Endothelial cell of umbilical vein (primary cell): Measurements from ENCODE around the gene QSER1. TPM values are rescaled to one million over a fixed set of nuclear protein-coding genes. Genes with fewer than 3 reads are reported as not detected.

ENCODE experiments used
- BruUV-seq: library from RNA; stranded (reverse); fragments of 400-500 nt; replicated peaks from 2 replicates; lab custom pipeline; 2021; lab: Mats Ljungman, UMichigan
- CTCF ChIA-PET: fragments of 300-600, 350-600 bp; sonication (Branson Sonifier 250); formaldehyde crosslinking; loops from one replicate; lab custom pipeline; 2021; ENCODE audit warnings: antibody characterized with exemption, inconsistent platforms; lab: Charles Lee
- POLR2A ChIA-PET: fragments of 300-600, 350-600 bp; sonication (Branson Sonifier 250); formaldehyde crosslinking; loops from one replicate; lab custom pipeline; 2021; ENCODE audit warnings: antibody characterized with exemption, inconsistent platforms; lab: Charles Lee
- DNase-seq: peaks from one replicate; pipeline ENCODE4 v3.0.0-alpha.2; 2011; ENCODE audit warnings: low read depth, low spot score
- FAIRE-seq: peaks from 2 replicates; lab custom pipeline; 2011; peaks lifted over from hg19 to GRCh38; lab: Jason Lieb, UNC
- H2AFZ ChIP-seq: 2 replicates; pipeline ENCODE4 v1.6.0; 2012; ENCODE audit warnings: low read depth, low read length, control low read depth, inconsistent platforms
- H3K27ac ChIP-seq: 2 replicates; pipeline ENCODE4 v1.5.1; 2011; ENCODE audit warnings: low read depth, mild to moderate bottlenecking, control low read depth, low read length, moderate library complexity; ENCODE audit not compliant: insufficient read depth
- H3K27me3 ChIP-seq, 2 experiments: 2 replicates each; pipeline versions ENCODE4 v1.6.0 to v1.6.1; 2011; ENCODE audit warnings: low read length in 2 of 2, mixed read lengths in 1 of 2; ENCODE audit not compliant: control insufficient read depth in 2 of 2, insufficient read depth in 2 of 2
- H3K36me3 ChIP-seq, 2 experiments: 2 replicates in 1 of 2; 3 replicates in 1 of 2; pipeline ENCODE4 v1.5.1; 2011; ENCODE audit warnings: low read length in 2 of 2, mild to moderate bottlenecking in 1 of 2, moderate library complexity in 1 of 2; ENCODE audit not compliant: control insufficient read depth in 2 of 2, insufficient read depth in 2 of 2; ENCODE audit errors: extremely low read depth in 1 of 2
- H3K4me1 ChIP-seq: 3 replicates; pipeline ENCODE4 v1.5.1; 2011; ENCODE audit warnings: mild to moderate bottlenecking, low read length; ENCODE audit not compliant: control insufficient read depth, insufficient read depth; ENCODE audit errors: extremely low read depth
- H3K4me2 ChIP-seq: 2 replicates; pipeline ENCODE4 v1.6.1; 2011; ENCODE audit warnings: low read length, control low read depth, mixed read lengths; ENCODE audit not compliant: insufficient read depth
- H3K4me3 ChIP-seq, 3 experiments: fragments of 200-600 bp in 1 of 3; sonication (generic), shearing (Covaris generic) in 1 of 3; replicated peaks in 1 of 3; 2 replicates each; pipeline ENCODE4 v1.5.1; 2011 to 2016; ENCODE audit warnings: control low read depth in 3 of 3, low read length in 3 of 3, mild to moderate bottlenecking in 2 of 3, inconsistent platforms in 1 of 3, low read depth in 1 of 3, moderate library complexity in 1 of 3; ENCODE audit not compliant: insufficient read depth in 1 of 3
- H3K79me2 ChIP-seq: 2 replicates; pipeline ENCODE4 v1.6.0; 2012; ENCODE audit warnings: low read length, inconsistent platforms; ENCODE audit not compliant: control insufficient read depth, insufficient read depth
- H3K9ac ChIP-seq: replicated peaks from 2 replicates; pipeline ENCODE3; 2011; ENCODE audit warnings: low read length, control low read depth; ENCODE audit not compliant: insufficient read depth; ENCODE audit errors: extremely low read depth
- H3K9me1 ChIP-seq: replicated peaks from 3 replicates; pipeline ENCODE4 v1.6.0; 2011; ENCODE audit warnings: mild to moderate bottlenecking, low read length; ENCODE audit not compliant: control insufficient read depth, insufficient read depth; ENCODE audit errors: extremely low read depth
- H3K9me3 ChIP-seq: replicated peaks from 2 replicates; pipeline ENCODE4 v1.5.1; 2012; ENCODE audit warnings: low read length, inconsistent platforms; ENCODE audit not compliant: control insufficient read depth, insufficient read depth
- H4K20me1 ChIP-seq: replicated peaks from 2 replicates; pipeline ENCODE3; 2011; ENCODE audit warnings: mild to moderate bottlenecking, low read length; ENCODE audit not compliant: control insufficient read depth, insufficient read depth; ENCODE audit errors: extremely low read depth
- EZH2 ChIP-seq: IDR thresholded peaks from 2 replicates; pipeline ENCODE4 v1.6.1; 2012; ENCODE audit warnings: borderline replicate concordance, low read depth, mild to moderate bottlenecking, moderate library complexity, low read length, inconsistent platforms; ENCODE audit not compliant: severe bottlenecking
- FOS ChIP-seq: IDR thresholded peaks from 2 replicates; pipeline ENCODE4 v1.6.1; 2011; ENCODE audit warnings: mild to moderate bottlenecking, low read length, moderate library complexity, borderline replicate concordance; ENCODE audit not compliant: insufficient read depth
- GATA2 ChIP-seq: IDR thresholded peaks from 2 replicates; pipeline ENCODE4 v1.7.0; 2011; ENCODE audit warnings: low read depth, mild to moderate bottlenecking, moderate library complexity, mixed read lengths, low read length; ENCODE audit not compliant: insufficient read length, insufficient read depth
- JUN ChIP-seq: IDR thresholded peaks from 2 replicates; pipeline ENCODE4 v1.6.1; 2011; ENCODE audit warnings: borderline replicate concordance, low read depth; ENCODE audit not compliant: insufficient read length, insufficient read depth
- MYC ChIP-seq: IDR thresholded peaks from one replicate; pipeline ENCODE4 v1.6.1; 2011; ENCODE audit warnings: mild to moderate bottlenecking, low read depth, low read length
- POLR2AphosphoS5 ChIP-seq: IDR thresholded peaks from 2 replicates; pipeline ENCODE4 v1.6.1; 2012; ENCODE audit warnings: low read depth, mild to moderate bottlenecking, control low read depth, low read length, moderate library complexity; ENCODE audit not compliant: insufficient read depth
- dilution Hi-C: fragments of 300-500 bp; cut with MboI; formaldehyde crosslinking; loops from one replicate; pipeline ENCODE4 v1.15.0; 2019; ENCODE audit warnings: low sequenced_read_pairs; ENCODE audit not compliant: extremely low pct_ligation_motif_present
- intact Hi-C: fragments of 100-400 bp; cut with micrococcal nuclease; formaldehyde crosslinking; loops from one replicate; pipeline ENCODE4 v1.10.0; 2022
- polyA plus RNA-seq, 4 experiments: library from polyadenylated mRNA; depleted of rRNA in 3 of 4; stranded (reverse) in 3 of 4; unstranded in 1 of 4; fragments of >200 nt; gene quantifications; 2 replicates each; pipeline versions ENCODE4 v1.2.1 to v1.2.3, GENCODE V29; 2011 to 2012; ENCODE audit warnings: missing spikeins in 1 of 4
- total RNA-seq: library from RNA; stranded (reverse); gene quantifications from 2 replicates; pipeline ENCODE4 v1.2.3, GENCODE V29; 2021
- TF ChIP-seq, protein P1 (sequence below): IDR thresholded peaks from 2 replicates; pipeline ENCODE4 v1.6.1; 2011; ENCODE audit not compliant: insufficient read depth, insufficient read length
- TF ChIP-seq, protein P2 (sequence below), 2 donors: IDR thresholded peaks; 1 replicate in 1 of 2; 2 replicates in 1 of 2; pipeline ENCODE4 v1.5.1; 2011; ENCODE audit warnings: low read length in 2 of 2, mild to moderate bottlenecking in 2 of 2, moderate library complexity in 2 of 2, control low read depth in 1 of 2, inconsistent platforms in 1 of 2, low read depth in 1 of 2; ENCODE audit not compliant: insufficient read depth in 1 of 2; ENCODE audit errors: extremely low read depth in 1 of 2

QSER1 gene
- total and polyA plus RNA-seq, 2 donors (not counting 3 experiments of a cell fraction or from before 2014, with no cell fraction given), result 5.5 to 36.6 TPM

- no peak for TF ChIP-seq POLR2AphosphoS5
- TF ChIP-seq, protein P1, sequence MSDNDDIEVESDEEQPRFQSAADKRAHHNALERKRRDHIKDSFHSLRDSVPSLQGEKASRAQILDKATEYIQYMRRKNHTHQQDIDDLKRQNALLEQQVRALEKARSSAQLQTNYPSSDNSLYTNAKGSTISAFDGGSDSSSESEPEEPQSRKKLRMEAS, result no peak
- Histone ChIP-seq H3K9me3 (no peaks in the 10 kb centered on the region), H3K9ac (no peak overlapping the region), H3K27ac (no peak overlapping the region), H3K4me3 (no peak overlapping the region), H4K20me1 (no peaks in the 10 kb centered on the region), H2AFZ (no peak overlapping the region), H3K4me2 (no peak overlapping the region), H3K9me1 (no peaks in the 10 kb centered on the region), H3K27me3 (no peaks in the 10 kb centered on the region), H3K4me1 (no peaks in the 10 kb centered on the region), H3K79me2 (no peaks in the 10 kb centered on the region), H3K36me3 (no peaks in the 10 kb centered on the region)
- dilution Hi-C loops (no loop called here), intact Hi-C loops (no loop called here)
- FAIRE-seq (no peak), DNase-seq (no peak)
- BruUV-seq, result no TSS peak
- CTCF ChIA-PET, result interaction anchor here (0.6 kb wide), 1 partner anchor 10 kb away, joined by 3 read pairs; no protein-coding TSS in a partner anchor
- POLR2A ChIA-PET, result no interaction called here
Observed at GRCh38 chr11:32985600-32985999, 93.0 kb downstream of the QSER1 start.

GRCh38 chr11:32987851-32988250 lies 95.2 kb downstream of the QSER1 start:
- Histone ChIP-seq H4K20me1 (no peaks in the 10 kb centered on the region), H3K9ac (no peak overlapping the region), H3K36me3 (no peaks in the 10 kb centered on the region), H3K27ac (no peak overlapping the region), H3K9me3 (no peaks in the 10 kb centered on the region), H3K4me2 (no peak overlapping the region), H3K27me3 (peaks cover 0 to 3% of the 10 kb centered on the region in 2 experiments), H3K4me1 (no peaks in the 10 kb centered on the region), H3K4me3 (no peak overlapping the region), H3K79me2 (no peaks in the 10 kb centered on the region), H2AFZ (no peak overlapping the region), H3K9me1 (no peaks in the 10 kb centered on the region)
- FAIRE-seq (no peak), DNase-seq (no peak)
- CTCF ChIA-PET, result no interaction called here
- dilution Hi-C loops, result no loop called here
- BruUV-seq, result no TSS peak
- intact Hi-C loops, result no loop called here
- TF ChIP-seq GATA2 (no peak), JUN (no peak), FOS (no peak), EZH2 (no peak), POLR2AphosphoS5 (no peak), MYC (no peak)
- TF ChIP-seq, protein P2, sequence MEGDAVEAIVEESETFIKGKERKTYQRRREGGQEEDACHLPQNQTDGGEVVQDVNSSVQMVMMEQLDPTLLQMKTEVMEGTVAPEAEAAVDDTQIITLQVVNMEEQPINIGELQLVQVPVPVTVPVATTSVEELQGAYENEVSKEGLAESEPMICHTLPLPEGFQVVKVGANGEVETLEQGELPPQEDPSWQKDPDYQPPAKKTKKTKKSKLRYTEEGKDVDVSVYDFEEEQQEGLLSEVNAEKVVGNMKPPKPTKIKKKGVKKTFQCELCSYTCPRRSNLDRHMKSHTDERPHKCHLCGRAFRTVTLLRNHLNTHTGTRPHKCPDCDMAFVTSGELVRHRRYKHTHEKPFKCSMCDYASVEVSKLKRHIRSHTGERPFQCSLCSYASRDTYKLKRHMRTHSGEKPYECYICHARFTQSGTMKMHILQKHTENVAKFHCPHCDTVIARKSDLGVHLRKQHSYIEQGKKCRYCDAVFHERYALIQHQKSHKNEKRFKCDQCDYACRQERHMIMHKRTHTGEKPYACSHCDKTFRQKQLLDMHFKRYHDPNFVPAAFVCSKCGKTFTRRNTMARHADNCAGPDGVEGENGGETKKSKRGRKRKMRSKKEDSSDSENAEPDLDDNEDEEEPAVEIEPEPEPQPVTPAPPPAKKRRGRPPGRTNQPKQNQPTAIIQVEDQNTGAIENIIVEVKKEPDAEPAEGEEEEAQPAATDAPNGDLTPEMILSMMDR (IDR thresholded peaks at IDR 0.05; ENCODE audit: extremely low read depth in 1 of 2, insufficient read depth in 1 of 2, low read depth in 1 of 2, low read length in 2 of 2), result no peak
- POLR2A ChIA-PET, result no interaction called here
